LNCaP clone FGC (cell line): Measurements from ENCODE around the gene PRTFDC1.
"Not testable (repeated sequence)": the region's sequence is repeated elsewhere in the genome, so short reads cannot be mapped to it uniquely, and the experiment has no call there.

Source experiments
- DNase-seq: peaks from one replicate; pipeline ENCODE4 v3.0.0-alpha.2; 2011; ENCODE audit warnings: low read depth
- H3K4me3 ChIP-seq: 2 replicates; pipeline ENCODE4 v1.5.1; 2011; ENCODE audit warnings: mild to moderate bottlenecking, low read depth, low read length, control low read depth
- TF ChIP-seq, protein P1 (sequence below): IDR thresholded peaks from 2 replicates; pipeline ENCODE4 v1.5.1; 2012; ENCODE audit warnings: mild to moderate bottlenecking; ENCODE audit not compliant: control insufficient read depth, insufficient read depth; ENCODE audit errors: extremely low read depth

The PRTFDC1 gene

DNA sequence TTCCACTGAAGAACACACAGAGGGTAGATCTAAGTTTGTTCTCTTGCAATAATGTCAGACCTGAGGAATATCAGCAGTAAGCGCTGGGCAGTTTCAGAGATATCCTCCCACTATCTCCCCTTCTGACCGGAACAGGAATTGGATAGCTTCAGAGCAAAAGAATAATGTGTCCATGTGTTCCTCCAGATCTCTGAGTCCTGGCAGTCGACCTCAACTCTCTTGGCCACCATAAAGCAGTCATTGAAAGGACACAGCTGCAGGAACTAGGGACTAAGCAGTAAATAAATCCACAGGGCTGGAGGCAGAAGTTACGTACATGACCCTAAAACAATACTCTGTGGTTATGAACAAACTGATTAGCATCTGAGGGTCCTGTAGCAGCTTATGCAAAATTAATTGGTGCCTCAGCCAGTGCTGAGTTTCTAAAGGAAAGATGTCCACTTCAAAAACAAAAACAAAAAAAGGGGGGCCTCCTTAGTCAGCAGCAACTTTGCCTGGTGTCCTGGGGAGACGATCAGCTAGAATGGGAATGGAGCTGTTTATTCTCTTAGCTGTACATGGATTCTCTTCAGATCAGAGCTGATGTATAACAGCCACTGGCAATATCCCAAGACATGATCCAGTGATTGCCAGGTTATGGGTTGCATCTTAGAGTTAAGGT, 6.4 kb upstream of the PRTFDC1 start:
- H3K4me3 ChIP-seq, result no peak overlapping the region
- TF ChIP-seq, protein P1, sequence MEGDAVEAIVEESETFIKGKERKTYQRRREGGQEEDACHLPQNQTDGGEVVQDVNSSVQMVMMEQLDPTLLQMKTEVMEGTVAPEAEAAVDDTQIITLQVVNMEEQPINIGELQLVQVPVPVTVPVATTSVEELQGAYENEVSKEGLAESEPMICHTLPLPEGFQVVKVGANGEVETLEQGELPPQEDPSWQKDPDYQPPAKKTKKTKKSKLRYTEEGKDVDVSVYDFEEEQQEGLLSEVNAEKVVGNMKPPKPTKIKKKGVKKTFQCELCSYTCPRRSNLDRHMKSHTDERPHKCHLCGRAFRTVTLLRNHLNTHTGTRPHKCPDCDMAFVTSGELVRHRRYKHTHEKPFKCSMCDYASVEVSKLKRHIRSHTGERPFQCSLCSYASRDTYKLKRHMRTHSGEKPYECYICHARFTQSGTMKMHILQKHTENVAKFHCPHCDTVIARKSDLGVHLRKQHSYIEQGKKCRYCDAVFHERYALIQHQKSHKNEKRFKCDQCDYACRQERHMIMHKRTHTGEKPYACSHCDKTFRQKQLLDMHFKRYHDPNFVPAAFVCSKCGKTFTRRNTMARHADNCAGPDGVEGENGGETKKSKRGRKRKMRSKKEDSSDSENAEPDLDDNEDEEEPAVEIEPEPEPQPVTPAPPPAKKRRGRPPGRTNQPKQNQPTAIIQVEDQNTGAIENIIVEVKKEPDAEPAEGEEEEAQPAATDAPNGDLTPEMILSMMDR, result no peak
- DNase-seq, result no peak

DNA sequence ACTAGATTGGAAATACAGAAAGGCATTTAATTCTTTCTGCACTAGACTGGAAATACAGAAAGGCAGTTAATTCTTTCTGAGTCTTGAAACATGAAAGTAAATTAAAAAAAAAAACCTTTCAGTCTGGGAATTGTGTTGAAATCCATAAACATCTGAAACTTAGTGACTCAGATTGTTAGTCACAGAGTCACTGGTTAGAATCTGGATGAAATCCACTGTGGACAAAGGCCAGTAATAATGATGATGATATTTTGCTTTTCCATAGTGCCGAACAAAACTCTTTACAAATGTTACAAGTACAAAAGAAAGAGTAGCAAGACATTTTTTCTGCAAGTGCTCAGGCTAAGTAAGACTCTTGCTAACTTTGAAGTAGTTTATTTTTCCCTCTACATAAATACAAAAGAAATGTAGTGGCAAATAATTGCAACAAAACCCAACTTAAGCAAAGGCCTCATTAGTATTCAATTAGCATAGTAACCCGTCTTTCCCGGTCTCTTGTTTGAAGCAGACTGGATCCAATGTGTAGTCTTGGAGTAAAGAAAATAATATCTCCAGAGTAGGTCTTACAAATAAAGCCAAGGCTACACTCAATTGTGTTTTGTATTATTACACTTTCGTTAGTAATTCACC, 5.8 kb upstream of the PRTFDC1 start:
- no peak overlapping the region for H3K4me3 ChIP-seq
- no peak for DNase-seq
- TF ChIP-seq, protein P1, result no peak

DNA sequence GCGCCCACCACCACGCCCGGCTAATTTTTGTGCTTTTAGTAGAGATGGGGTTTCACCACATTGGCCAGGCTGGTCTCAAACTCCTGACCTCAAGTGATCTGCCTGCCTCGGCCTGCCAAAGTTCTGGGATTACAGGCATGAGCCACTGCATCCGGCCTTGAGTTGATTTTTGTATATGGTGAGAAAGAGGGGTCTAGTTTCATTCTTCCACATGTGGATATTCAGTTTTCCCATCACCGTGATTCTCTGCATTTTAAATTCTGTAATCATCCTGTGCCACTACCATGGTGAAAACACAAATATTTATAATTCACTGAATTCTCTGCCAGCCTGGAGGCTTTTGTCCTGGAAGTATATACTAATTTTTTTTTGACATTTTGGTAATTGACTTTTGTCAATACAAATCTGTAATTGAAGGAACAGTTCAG, 5.2 kb upstream of the PRTFDC1 start:
- DNase-seq, result not testable (repeated sequence)

DNA sequence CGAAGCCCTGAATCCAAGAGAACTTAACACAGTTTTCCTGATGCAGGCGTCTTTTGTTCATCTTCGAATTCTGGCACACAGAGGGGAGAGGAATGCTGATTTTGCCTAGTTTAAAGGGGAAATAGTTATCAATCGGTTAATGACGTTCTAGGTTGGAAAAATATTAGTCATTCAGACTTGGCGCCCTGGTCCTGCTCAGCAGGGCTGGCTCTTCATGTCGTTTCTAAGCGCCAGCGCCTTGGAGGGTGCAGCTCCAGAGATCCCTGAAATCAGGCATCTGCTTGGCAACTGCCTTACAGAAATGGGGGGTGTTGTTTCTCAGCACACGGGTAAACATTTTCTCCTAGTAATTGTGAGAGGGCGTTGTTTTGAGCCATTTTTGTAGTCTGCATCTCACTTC, 1.3 kb upstream of the PRTFDC1 start:
- H3K4me3 ChIP-seq, result no peak overlapping the region
- no peak for DNase-seq
- TF ChIP-seq, protein P1, result no peak

More for the DNA sequence above, 5.2 kb upstream of the PRTFDC1 start:
- not testable (repeated sequence) for H3K4me3 ChIP-seq

DNA sequence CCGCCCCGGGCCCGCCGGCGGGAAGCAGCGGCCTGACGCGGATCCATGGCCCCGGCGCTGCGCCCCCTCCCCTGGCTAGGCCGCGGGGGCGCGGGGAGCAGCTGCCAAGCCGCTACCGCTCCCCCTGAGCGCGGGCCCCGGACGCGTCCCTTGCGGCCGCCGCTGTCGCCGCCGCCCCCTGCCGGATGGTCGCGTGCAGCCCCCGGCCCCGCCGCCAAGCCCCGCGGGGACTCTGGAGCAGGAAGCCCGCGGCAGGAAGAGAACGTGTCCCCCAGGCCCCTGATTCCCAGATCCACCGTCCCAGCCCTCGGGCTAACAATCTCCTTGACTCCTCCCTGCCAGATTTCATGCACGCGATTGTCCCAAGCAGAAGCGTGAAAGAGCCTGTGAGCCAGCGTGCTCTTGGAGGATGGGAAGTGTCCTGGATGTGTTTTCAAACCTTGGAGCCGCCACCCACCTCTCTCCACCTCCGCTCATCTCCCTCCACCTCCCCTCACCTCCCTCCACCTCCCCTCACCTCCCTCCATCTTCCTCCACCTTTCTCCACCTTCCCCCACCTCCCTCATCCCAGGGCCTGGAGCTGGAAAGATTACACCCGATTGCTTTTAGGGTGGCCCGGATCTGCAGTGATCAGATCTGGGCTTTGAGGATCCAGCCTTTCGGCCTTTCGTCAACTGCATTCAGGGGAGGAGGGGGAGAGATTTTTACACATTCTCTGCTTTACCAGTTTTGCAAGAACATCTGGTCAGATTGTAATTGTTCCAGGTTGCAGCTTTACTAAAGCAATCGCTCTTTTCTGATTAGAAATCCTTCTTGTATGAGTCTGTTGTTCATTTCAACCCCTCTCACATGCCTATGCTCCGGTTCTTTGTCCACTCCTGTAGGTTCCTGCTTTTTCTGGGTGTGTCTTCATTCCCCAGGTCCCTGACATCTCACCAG, 570 bp upstream of the PRTFDC1 start:
- no peak overlapping the region for H3K4me3 ChIP-seq
- no peak for DNase-seq
- TF ChIP-seq, protein P1, result peak; percentile 33

DNA sequence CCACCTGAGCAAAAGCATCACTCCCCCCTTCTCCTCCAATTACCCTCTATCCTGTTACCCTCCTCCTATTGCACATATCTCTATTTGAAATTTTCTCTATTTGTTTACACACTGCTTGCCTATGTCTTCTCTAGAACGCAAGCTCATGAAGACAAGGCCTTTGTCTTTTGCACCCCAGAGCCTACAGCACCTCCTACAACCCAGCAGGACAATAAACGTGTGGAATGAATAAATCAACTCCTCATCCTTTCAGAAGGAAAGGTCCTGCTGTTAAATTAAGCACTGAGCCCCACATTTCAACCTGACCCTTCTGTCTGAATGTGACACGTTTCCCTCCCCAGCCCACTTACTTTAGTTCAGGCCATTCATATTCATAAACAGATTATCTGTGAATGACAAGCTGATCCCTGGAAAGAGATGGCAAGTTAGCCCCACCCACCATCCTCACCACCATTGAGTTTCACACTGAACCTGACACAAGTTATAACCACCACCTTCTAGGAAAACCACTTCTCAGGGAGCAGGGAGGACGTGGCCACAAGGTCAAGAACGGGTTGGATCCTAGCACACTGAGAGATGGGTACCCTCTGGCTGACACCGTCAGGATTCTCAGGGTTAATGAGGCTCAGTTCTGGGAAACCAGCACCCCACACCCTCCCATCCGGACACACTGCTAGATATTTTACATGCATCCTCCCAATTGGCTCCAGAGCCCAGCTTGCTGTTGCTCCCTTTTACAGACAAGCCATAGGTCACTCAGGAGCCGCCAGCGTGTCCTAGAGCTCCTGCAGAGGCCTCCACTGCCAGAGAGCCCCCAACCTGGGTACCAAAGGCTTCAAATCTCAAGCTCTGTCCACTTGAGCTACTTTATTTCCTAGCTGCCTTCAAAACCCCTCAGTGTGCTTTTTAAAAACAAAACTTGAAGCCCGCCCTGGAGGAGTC, 934 bp downstream of the PRTFDC1 start:
- TF ChIP-seq, protein P1, result no peak
- no peak for DNase-seq
- no peak overlapping the region for H3K4me3 ChIP-seq
